HG03095 (cell line): Measurements from ENCODE around the gene PRG2.

Source experiments
- ATAC-seq: cut with Tn5 transposase; IDR thresholded peaks from one replicate; pipeline ENCODE4 v1.9.1; 2021; ENCODE audit warnings: moderate library complexity; ENCODE audit not compliant: unreplicated experiment

PRG2 gene, protein sequence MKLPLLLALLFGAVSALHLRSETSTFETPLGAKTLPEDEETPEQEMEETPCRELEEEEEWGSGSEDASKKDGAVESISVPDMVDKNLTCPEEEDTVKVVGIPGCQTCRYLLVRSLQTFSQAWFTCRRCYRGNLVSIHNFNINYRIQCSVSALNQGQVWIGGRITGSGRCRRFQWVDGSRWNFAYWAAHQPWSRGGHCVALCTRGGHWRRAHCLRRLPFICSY

GRCh38 chr11:57390535-57390934 is at the start of gene PRG2:
TSS of gene PRG2 (minus strand) at chr11:57390650. CDS start at chr11:57389944, 706 bp downstream.
- ATAC-seq: no peak

DNA sequence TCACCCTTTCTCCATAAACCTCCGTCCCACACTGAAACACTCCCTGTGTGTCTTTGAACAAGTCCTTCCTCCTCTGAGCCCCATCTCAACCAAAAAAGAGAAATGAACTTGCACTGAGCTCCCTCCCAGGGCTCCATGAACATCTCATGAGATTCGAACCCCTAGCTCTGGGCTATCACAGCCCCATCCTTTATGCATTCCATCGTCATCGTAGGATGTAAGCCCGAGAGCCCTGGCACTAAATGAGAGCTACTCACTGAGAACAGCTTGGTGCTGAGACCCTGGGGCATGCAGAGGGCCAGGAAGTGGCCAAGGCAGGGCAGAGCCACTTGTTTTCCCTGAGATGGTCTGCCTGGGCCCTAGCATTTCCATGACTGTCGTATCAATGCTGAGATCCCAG is 49.3 kb upstream of the PRG2 start:
- ATAC-seq: no peak

GRCh38 chr11:57438345-57439285 is 48.2 kb upstream of the PRG2 start:
- ATAC-seq: no peak

GRCh38 chr11:57436031-57436430 is 45.6 kb upstream of the PRG2 start:
- no peak for ATAC-seq

DNA sequence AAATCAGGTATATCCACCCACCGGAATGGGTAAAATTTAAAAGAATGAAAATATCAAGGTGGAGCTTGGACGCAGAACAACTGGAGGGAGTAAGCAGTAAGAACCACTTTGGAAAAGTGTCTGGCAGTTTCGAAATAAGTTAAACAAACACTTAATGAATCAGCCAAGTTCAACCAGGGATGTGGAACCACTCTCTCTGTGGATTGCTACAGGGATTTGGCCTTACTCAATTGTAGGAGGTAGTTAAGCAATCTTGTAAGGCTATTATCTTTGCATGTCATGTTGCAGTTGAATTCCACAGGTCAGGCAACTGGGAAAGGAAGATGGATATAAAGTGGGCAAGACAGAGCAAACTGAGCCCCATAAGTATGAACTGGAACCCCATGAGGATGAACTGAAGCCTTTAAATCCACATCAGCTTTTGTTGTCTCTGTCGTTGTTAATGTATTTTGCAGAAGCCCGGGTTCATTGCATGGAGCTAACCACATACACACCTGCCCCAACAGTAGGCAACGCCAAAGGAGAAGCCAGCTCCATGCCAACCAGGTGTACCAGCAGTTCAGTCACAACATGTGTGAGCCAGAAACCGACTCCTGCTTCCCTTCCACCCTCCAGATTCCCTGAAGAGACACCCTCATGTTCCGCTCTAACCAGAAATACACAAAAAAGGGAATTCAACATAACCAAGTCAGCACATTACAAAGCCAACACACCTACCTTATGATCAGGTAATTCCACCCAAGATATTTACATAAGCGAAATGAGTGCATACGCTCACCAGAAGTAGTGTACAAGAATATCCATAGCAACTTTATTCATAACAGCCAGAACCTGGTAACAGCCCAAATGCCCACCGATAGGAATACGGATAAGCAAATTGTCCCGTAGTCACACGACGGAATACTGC is 44.4 kb upstream of the PRG2 start:
- ATAC-seq: no peak

GRCh38 chr11:57432714-57433163 is 42.3 kb upstream of the PRG2 start:
- no peak for ATAC-seq

DNA sequence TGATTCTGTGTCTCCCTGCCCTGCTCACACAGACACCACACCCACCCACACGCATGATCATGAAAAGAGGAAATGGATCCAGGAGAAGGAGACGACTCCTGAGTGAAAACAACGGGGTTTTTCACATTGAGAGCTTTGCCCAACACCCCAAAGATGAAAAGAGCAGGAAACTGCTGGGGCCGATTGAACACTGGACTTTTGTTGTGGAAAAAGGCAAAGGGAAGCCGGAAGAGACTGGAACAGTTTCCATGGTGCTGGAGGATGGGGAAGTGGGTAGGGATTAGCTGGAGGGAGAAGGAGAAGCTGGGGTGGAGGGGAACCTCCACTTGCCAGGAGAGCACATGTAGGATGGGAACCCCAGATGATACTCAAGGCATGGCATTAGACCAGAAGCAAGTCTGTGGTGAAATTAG is 41.7 kb upstream of the PRG2 start:
- no peak for ATAC-seq

DNA sequence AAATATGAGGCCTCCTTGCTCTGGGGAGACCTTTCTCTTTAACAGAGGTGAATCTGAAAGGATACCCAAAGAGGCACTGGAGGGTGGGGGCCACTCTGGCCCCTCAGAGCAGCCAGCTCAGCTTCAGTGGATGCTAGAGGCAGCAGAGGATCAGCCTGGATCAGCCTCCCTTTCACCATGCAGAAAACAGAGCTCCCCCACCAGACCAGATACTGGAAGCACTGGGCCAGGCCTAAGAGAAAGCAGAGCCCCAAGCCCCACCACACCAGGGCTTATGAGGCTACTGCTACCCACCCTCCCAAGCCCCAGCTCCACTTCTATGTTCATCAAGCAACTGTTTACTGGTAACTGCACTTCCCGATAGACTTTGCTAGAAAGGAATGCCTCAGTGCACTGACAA is 40.5 kb upstream of the PRG2 start:
- ATAC-seq: no peak

DNA sequence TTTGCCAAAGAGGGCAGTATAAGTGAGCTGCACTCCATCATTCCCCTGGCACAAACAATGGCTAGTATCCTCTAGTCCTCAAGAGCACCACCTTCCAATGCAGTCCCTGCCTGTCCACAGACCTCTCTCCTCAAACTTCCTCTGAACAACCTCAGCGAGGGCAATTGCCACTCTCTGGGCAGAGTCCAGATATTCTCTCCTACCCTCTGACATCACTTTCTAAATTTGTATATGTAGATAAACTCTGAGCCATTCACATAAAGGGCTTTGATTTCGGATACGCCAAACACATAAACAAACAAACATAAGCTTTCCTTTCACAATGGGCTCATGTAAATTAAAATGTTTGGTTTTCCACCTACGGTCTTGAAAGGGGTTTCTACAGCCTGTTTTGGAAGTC is 39.5 kb upstream of the PRG2 start:
- ATAC-seq: no peak

GRCh38 chr11:57428643-57429042 is 38.2 kb upstream of the PRG2 start:
- no peak for ATAC-seq

DNA sequence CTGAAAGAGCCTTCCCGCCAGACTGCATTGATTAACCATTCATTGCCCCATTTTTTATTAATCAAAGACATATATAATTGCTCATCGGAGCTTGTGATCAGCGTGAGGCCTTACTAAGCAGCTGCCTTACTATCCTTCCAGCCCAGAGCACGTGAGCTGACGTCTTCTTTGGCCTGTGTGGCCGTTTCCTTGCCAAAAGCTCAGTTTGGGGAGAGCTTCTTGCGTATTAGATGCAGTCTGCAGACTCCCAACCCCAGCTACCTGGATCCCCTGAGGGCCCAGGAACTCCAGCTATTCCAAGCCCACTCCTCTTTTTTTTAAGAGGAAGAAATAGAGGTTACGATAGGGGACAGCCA is 37.3 kb upstream of the PRG2 start:
- ATAC-seq: no peak

DNA sequence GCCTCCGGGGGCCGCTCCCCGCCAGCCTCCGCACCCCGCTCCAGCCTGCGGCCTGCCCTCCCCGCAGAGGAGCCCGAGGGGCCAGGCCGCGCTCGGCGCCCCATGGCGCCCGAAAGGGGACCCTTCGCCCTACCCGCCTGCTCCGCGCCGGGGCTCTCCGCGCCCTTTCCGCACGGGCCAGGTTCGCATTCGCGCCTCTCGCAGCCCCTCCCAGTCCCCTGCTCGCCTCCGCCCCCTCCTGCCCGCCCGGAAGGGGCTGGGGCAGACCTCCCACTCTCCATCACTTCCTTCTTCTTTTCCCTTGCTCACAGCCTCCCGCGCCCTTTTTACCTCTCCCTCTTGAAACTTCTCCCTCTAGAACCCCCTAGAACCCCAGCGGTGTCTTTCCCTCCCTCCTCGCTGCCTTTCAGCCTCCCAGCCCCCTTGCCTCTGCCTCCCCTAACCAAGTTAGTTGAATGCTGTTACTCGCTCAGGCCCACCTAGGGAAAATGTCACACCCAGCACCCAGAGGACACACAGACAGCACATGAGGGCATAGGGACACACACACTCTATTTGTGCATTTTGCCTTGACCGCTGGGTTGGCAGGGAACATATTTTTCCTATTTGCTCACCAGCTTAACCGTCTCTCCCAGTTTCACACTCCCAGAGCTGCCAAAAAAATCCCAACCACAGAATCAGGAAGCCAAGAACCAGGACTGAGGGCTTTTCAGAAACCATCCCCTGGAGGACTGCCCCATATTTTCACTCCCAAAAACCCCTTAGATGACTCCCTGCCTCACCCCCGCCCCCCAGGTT is 36.7 kb upstream of the PRG2 start, which contains the start of gene SLC43A3:
SLC43A3 (minus strand) TSS at position 193 of the 798 bp plus-strand sequence. CDS start 949 bp downstream, outside the sequence.
- peak; percentile 62 for ATAC-seq

- ATAC-seq: no peak
These were observed 36.0 kb upstream of the PRG2 start for GRCh38 chr11:57426439-57426928.

- ATAC-seq: no peak
These were observed 35.4 kb upstream of the PRG2 start for GRCh38 chr11:57425565-57426438.

GRCh38 chr11:57424792-57425564 is 34.5 kb upstream of the PRG2 start:
- peak; percentile 91 for ATAC-seq

- ATAC-seq: no peak
These were observed 33.8 kb upstream of the PRG2 start for GRCh38 chr11:57424137-57424791.

DNA sequence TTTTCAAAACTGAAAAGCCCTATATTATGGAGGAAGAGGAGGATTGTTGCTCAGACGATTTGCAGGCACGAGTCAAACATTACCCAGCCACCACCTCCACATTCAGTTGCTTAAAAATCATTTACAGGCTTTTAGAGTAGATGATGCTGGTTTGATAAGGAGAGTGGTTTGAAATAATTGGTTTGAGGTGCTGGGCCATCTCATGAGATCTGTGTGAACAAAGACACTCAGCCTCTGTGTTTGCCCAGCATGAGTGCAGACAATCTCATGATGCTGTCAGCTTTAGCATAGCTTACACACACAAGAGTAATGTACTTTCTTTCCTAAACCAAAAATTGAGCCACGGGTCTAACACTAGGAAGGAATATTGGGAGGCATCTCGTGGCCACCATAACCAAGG is 32.2 kb upstream of the PRG2 start:
- no peak for ATAC-seq

DNA sequence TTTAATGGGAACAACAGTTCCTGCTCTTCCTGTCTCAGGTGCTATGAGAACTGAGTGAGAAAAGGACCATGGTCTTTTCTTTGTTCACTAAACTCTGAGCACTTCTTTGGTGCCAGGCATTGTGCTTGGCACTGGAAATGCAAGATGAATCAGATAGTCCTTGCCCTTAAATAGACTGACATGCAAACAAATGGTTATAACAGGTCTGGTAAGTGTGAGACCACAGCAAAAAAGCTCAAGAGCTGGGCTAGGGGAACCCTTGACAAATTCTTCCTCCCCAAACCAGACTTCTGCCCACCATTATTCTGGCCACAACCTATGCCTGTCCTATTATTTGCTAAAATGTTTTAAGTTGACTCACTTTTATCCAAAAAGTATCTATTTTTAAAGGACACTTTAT is 31.4 kb upstream of the PRG2 start:
- ATAC-seq: no peak
